Heart left ventricle (tissue), 13 donors: Measurements from ENCODE around the gene TSHZ1.

Experiments
- POLR2A ChIP-seq, 2 donors: fragments of 450-650 bp; IDR thresholded peaks; one replicate each; pipeline ENCODE4 v1.6.1; 2017; ENCODE audit warnings: antibody characterized with exemption in 2 of 2, mild to moderate bottlenecking in 2 of 2, moderate library complexity in 2 of 2
- TF ChIP-seq, protein P1 (sequence below), 12 donors: fragments of 200-600 bp; sonication (generic) in 4 of 12; IDR thresholded peaks; one replicate each; pipeline versions ENCODE4 v1.5.0 to v1.8.0; 2018 to 2022; ENCODE audit warnings: antibody characterized with exemption in 12 of 12, mild to moderate bottlenecking in 5 of 12
- donor health status: ischemic (EF 13 %, LVEDD 7.1; RV severe dilation, severe dysfunction).
- donor health status: DM: no; HTN: yes; CAD: no.
- donor health status: DM: no; HTN: no; CAD: no.
- donor health status: ischemic (EF 25% LVEDD 6.9; RV normal size, moderate dysfunction).
- donor health status: ischemic (EF 25% LVEDD 5.7; RV mildly dilated, moderate dysfunction).
- donor health status: ischemic (EF 35%, LVEDD 5.7; RV mildly dilated, moderate dysfunction).
- donor health status: nonischemic (EF 11% LVEDD 7.7; RV severe dilation, severe dysfunction).
- donor health status: DM: yes; HTN: yes; CAD: no.
- donor health status: PGD.
- donor health status: ischemic (EF 29% LVEDD 5.4; RV normal size, mild dysfunction).
- donor health status: nonischemic (EF 23%, LVEDD 6.1; RV moderate dilation, normal function).

DNA sequence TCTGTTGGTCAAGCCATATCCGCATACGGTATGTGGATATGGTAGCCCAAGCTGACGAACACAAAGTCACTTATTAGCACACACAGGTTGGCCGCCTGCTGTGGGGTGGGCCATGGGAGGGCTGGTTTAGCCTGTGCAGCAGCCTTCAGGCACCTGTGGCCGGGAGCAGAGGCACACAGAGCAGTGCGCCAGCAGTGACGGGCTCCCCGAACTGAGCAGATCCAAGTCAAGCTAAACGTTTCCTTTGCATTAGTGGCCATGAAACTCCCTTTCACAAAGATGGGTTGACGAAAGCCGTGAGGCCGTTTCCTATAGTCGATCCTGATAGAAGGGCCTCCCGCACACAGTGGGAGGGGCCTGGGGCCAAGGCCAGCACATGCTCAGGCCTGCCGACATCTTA, 72.1 kb downstream of the TSHZ1 start:
- no peak for TF ChIP-seq POLR2A (IDR thresholded peaks at IDR 0.05)
- TF ChIP-seq, protein P1, sequence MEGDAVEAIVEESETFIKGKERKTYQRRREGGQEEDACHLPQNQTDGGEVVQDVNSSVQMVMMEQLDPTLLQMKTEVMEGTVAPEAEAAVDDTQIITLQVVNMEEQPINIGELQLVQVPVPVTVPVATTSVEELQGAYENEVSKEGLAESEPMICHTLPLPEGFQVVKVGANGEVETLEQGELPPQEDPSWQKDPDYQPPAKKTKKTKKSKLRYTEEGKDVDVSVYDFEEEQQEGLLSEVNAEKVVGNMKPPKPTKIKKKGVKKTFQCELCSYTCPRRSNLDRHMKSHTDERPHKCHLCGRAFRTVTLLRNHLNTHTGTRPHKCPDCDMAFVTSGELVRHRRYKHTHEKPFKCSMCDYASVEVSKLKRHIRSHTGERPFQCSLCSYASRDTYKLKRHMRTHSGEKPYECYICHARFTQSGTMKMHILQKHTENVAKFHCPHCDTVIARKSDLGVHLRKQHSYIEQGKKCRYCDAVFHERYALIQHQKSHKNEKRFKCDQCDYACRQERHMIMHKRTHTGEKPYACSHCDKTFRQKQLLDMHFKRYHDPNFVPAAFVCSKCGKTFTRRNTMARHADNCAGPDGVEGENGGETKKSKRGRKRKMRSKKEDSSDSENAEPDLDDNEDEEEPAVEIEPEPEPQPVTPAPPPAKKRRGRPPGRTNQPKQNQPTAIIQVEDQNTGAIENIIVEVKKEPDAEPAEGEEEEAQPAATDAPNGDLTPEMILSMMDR (IDR thresholded peaks at IDR 0.05): no peak
